Natural killer cell (primary cell): ENCODE data around the gene TMPRSS6. TPM values are rescaled to one million over a fixed set of nuclear protein-coding genes. Genes with fewer than 3 reads are reported as not detected.

Experiments used
- ATAC-seq, 3 donors: fragments of 150-1000 bp in 2 of 3; fragments of 200-7000 bp in 1 of 3; cut with Tn5 transposase; 1 replicate in 1 of 3; 2 replicates in 2 of 3; pipeline ENCODE4 v1.10.0; 2021; ENCODE audit warnings: mild to moderate bottlenecking in 2 of 3, moderate library complexity in 2 of 3
- DNase-seq, 2 donors: peaks; one replicate each; pipeline versions ENCODE4 v3.0.0 to v3.0.0-alpha.2; 2013 to 2021; ENCODE audit warnings: mixed read lengths in 1 of 2
- H3K27ac ChIP-seq: one replicate; pipeline ENCODE4 v1.5.1; 2013; ENCODE audit warnings: mild to moderate bottlenecking, low read length
- H3K27me3 ChIP-seq: one replicate; pipeline ENCODE4 v1.6.1; 2013; ENCODE audit warnings: low read length; ENCODE audit not compliant: control insufficient read depth, insufficient read depth
- H3K36me3 ChIP-seq: one replicate; pipeline ENCODE4 v1.6.1; 2013; ENCODE audit warnings: low read length; ENCODE audit not compliant: control insufficient read depth, insufficient read depth
- H3K4me1 ChIP-seq: one replicate; pipeline ENCODE4 v1.6.1; 2013; ENCODE audit warnings: low read length; ENCODE audit not compliant: control insufficient read depth, insufficient read depth
- H3K4me3 ChIP-seq: one replicate; pipeline ENCODE4 v1.5.1; 2013; ENCODE audit warnings: low read length
- H3K9me3 ChIP-seq: one replicate; pipeline ENCODE4 v1.6.1; 2013; ENCODE audit warnings: low read length; ENCODE audit not compliant: control insufficient read depth, insufficient read depth
- H3K27ac Mint-ChIP-seq, 2 donors: one replicate each; pipeline ENCODE4 v1.8.0; 2022; ENCODE audit warnings: mild to moderate bottlenecking in 2 of 2, mixed read lengths in 2 of 2, moderate library complexity in 1 of 2
- H3K27me3 Mint-ChIP-seq, 2 donors: one replicate each; pipeline ENCODE4 v1.8.0; 2022; ENCODE audit warnings: low read depth in 2 of 2, mixed read lengths in 2 of 2
- H3K36me3 Mint-ChIP-seq: one replicate; pipeline ENCODE4 v1.8.0; 2022; ENCODE audit warnings: mixed read lengths
- H3K4me1 Mint-ChIP-seq, 2 donors: one replicate each; pipeline ENCODE4 v1.8.0; 2022; ENCODE audit warnings: mixed read lengths in 2 of 2
- H3K4me3 Mint-ChIP-seq: one replicate; pipeline ENCODE4 v1.8.0; 2022; ENCODE audit warnings: mild to moderate bottlenecking, moderate library complexity, mixed read lengths
- H3K9me3 Mint-ChIP-seq, 2 donors: one replicate each; pipeline ENCODE4 v1.8.0; 2022; ENCODE audit warnings: mixed read lengths in 2 of 2
- WGBS: methylation state at CpG from one replicate; pipeline ENCODE4 v1.1.7; 2013; ENCODE audit warnings: missing lambda C conversion rate; ENCODE audit not compliant: insufficient coverage; 5-methylcytosine and 5-hydroxymethylcytosine counted together
- intact Hi-C: fragments of 100-400 bp; cut with micrococcal nuclease; formaldehyde crosslinking; loops from one replicate; pipeline ENCODE4 v1.14.2; 2022
- total RNA-seq, 4 donors: library from RNA; stranded (reverse); fragments of 120-200 nt in 1 of 4; gene quantifications; one replicate each; pipeline versions ENCODE4 v1.2.3 to v1.2.4, GENCODE V29; 2013 to 2022
- TF ChIP-seq, protein P1 (sequence below): fragments of 200-600 bp; IDR thresholded peaks from one replicate; pipeline ENCODE4 v1.8.0; 2022; ENCODE audit warnings: antibody characterized with exemption

The TMPRSS6 gene
- total RNA-seq, 3 donors from 2014 or later (not counting 1 experiment from before 2014, with no cell fraction given) = 1.1 to 4.7 (median 3.4) TPM

DNA sequence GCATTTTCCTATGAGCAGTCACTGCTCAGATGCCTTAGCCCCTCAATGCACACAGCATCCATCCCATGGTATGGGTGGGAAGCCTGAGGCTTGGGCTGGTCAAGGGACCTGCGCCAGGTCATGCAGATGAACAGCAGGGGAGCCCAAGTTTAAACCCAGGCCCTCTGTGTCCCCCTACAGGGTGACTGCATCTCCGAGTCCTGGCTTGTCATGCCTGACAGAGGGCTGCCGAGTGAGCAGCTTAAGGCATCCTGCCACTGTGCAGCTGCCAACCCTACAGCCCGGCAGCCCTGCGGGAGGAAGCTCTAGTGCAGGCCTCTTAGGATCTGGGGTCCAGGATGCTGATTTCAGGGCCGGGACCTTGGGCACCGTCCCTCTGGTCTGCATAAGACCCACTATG lies 30.2 kb upstream of the TMPRSS6 start:
- Histone ChIP-seq H3K27me3 (no peaks in the 10 kb centered on the region), H3K4me1 (peaks cover 99% of the 10 kb centered on the region), H3K4me3 (no peak overlapping the region), H3K27ac (peak overlapping the region; percentile 49), H3K9me3 (no peaks in the 10 kb centered on the region), H3K36me3 (peaks cover 95% of the 10 kb centered on the region)
- ATAC-seq (peak; percentile 35 to 50 (median 43)), DNase-seq (no peak)
- intact Hi-C loops = loop anchor here (1.0 to 2.0 kb wide), 2 partner anchors 8 to 17 kb away; no protein-coding TSS in a partner anchor
- no peaks in the 10 kb centered on the region for H3K27me3 Mint-ChIP-seq
- H3K9me3 Mint-ChIP-seq = no peaks in the 10 kb centered on the region
- TF ChIP-seq, protein P1, sequence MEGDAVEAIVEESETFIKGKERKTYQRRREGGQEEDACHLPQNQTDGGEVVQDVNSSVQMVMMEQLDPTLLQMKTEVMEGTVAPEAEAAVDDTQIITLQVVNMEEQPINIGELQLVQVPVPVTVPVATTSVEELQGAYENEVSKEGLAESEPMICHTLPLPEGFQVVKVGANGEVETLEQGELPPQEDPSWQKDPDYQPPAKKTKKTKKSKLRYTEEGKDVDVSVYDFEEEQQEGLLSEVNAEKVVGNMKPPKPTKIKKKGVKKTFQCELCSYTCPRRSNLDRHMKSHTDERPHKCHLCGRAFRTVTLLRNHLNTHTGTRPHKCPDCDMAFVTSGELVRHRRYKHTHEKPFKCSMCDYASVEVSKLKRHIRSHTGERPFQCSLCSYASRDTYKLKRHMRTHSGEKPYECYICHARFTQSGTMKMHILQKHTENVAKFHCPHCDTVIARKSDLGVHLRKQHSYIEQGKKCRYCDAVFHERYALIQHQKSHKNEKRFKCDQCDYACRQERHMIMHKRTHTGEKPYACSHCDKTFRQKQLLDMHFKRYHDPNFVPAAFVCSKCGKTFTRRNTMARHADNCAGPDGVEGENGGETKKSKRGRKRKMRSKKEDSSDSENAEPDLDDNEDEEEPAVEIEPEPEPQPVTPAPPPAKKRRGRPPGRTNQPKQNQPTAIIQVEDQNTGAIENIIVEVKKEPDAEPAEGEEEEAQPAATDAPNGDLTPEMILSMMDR = no peak
- peaks cover 67 to 99% of the 10 kb centered on the region in 2 donors for H3K4me1 Mint-ChIP-seq
- H3K4me3 Mint-ChIP-seq = peak overlapping the region; percentile 28
- WGBS = 54% methylated on average over 7 of the region's 7 CpGs
- peak overlapping the region; percentile 95 to 99 for H3K27ac Mint-ChIP-seq
- peaks cover 23% of the 10 kb centered on the region for H3K36me3 Mint-ChIP-seq

DNA sequence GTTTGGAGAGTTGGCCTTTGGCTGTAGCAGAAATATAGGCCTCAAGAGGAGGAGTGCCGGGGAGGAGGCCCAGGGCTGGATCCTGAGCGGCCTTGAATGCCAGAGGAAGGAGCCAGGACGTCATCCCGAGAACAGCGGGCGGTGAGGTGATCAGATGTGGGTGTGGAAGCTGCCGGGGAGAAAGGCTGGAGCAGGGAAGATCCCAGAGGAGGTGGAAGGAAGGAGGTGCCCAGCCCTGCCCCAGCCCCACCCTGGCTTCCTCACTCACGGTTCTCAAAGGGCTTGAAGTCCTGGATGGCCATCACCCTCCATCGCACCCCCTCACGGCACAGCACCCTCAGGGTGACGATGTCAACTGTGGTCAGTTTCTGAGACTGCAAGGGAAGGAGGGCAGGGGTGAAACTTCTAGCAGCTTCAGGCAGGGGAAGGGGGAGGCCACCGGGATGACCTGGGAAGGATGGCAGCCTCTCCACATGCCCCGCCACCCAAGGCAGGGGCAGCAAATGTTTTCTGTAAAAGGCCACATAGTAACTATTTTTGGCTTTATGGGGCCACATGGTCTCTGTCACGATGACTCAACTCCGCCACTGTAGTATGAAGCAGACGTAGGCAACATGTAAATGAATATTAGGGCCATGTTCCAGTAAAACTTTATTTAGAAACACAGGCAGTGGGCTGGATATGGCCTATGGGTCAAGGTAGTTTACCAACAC lies 29.5 kb upstream of the TMPRSS6 start:
- H3K4me3 Mint-ChIP-seq = peak overlapping the region; percentile 49
- intact Hi-C loops = loop anchor here (1.0 to 2.0 kb wide), 2 partner anchors 8 to 16 kb away; no protein-coding TSS in a partner anchor
- H3K36me3 ChIP-seq = peaks cover 99% of the 10 kb centered on the region
- TF ChIP-seq, protein P1 = no peak
- H3K9me3 ChIP-seq = no peaks in the 10 kb centered on the region
- no peaks in the 10 kb centered on the region for H3K27me3 ChIP-seq
- no peak overlapping the region for H3K4me3 ChIP-seq
- DNase-seq (no peak), ATAC-seq (peak; percentile 38 to 45 (median 44))
- H3K4me1 Mint-ChIP-seq = peaks cover 63 to 96% of the 10 kb centered on the region in 2 donors
- WGBS = 59% methylated on average over 16 of the region's 16 CpGs
- peaks cover 99% of the 10 kb centered on the region for H3K4me1 ChIP-seq
- no peaks in the 10 kb centered on the region for H3K27me3 Mint-ChIP-seq
- no peaks in the 10 kb centered on the region for H3K9me3 Mint-ChIP-seq
- H3K27ac Mint-ChIP-seq = peak overlapping the region; percentile 95 to 99
- H3K36me3 Mint-ChIP-seq = peaks cover 23% of the 10 kb centered on the region
- peak overlapping the region; percentile 49 for H3K27ac ChIP-seq

DNA sequence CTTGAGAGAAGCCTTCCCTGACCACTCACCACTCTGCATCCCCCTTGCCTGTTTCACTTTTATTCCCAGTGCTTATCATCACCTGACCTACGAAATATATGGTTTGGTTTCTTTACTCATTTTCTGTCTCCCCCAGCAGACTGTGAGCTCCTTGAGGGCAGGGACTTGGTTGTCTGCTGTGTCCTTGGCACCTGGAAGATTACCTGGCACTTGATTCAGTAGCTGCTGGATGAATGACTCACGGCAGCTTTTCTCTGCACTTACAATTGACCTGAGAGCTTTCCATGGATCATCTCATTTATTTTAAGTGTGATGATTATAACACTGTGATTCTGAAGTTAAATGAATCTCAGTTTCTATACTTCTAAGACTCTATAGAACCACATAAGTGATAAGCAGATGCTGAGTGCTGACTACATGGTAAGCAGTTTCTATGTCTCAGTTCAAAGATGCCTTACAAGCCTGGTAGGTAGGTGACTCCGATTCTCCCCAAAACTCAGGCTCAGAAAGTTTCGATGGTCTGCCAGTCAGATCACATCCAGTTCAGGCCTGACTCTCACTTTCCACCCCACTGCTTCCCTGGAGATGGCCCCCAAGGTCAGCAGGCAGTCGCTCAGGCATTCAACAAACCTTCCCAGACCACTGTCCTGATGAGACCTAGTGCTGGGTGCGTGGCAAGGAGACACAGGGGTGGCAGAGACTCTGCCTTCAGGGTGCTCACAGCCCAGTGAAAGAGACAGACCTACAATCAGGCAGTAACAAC lies 28.6 kb upstream of the TMPRSS6 start:
- H3K27ac ChIP-seq = peak overlapping the region; percentile 49
- WGBS = 73% methylated on average over 6 of the region's 6 CpGs

More for the DNA sequence above, 28.6 kb upstream of the TMPRSS6 start:
- no peaks in the 10 kb centered on the region for H3K9me3 ChIP-seq
- no peaks in the 10 kb centered on the region for H3K9me3 Mint-ChIP-seq
- H3K4me1 Mint-ChIP-seq = peaks cover 59 to 96% of the 10 kb centered on the region in 2 donors
- H3K36me3 ChIP-seq = peaks cover 99% of the 10 kb centered on the region
- DNase-seq (no peak), ATAC-seq (no peak)
- intact Hi-C loops = loop anchor here (2.0 kb wide), 1 partner anchor 15 kb away; no protein-coding TSS in a partner anchor
- peaks cover 19% of the 10 kb centered on the region for H3K36me3 Mint-ChIP-seq
- H3K27me3 Mint-ChIP-seq = no peaks in the 10 kb centered on the region
- peak overlapping the region; percentile 95 to 99 for H3K27ac Mint-ChIP-seq
- H3K27me3 ChIP-seq = no peaks in the 10 kb centered on the region
- TF ChIP-seq, protein P1 = no peak
- no peak overlapping the region for H3K4me3 ChIP-seq
- peak overlapping the region; percentile 49 for H3K4me3 Mint-ChIP-seq
- H3K4me1 ChIP-seq = peaks cover 99% of the 10 kb centered on the region
